T47D (cell line): ENCODE measurements around the gene TTC7B.
"Not testable (repeated sequence)": the region's sequence is repeated elsewhere in the genome, so short reads cannot be mapped to it uniquely, and the experiment has no call there.

Experiments used
- DNase-seq, 2 experiments: peaks; one replicate each; pipeline versions ENCODE4 v3.0.0 to v3.0.0-alpha.2; 2011 to 2012; ENCODE audit warnings: low read depth in 1 of 2, low spot score in 1 of 2
- JUND ChIP-seq: IDR thresholded peaks from 2 replicates; pipeline ENCODE4 v1.6.1; 2012; ENCODE audit warnings: low read depth
- in situ Hi-C: cut with HindIII; loops from 2 replicates; pipeline ENCODE4 v1.10.0; 2016; ENCODE audit warnings: low sequenced_read_pairs, low pct_unique_long_range_greater_than_20kb

The TTC7B gene, protein sequence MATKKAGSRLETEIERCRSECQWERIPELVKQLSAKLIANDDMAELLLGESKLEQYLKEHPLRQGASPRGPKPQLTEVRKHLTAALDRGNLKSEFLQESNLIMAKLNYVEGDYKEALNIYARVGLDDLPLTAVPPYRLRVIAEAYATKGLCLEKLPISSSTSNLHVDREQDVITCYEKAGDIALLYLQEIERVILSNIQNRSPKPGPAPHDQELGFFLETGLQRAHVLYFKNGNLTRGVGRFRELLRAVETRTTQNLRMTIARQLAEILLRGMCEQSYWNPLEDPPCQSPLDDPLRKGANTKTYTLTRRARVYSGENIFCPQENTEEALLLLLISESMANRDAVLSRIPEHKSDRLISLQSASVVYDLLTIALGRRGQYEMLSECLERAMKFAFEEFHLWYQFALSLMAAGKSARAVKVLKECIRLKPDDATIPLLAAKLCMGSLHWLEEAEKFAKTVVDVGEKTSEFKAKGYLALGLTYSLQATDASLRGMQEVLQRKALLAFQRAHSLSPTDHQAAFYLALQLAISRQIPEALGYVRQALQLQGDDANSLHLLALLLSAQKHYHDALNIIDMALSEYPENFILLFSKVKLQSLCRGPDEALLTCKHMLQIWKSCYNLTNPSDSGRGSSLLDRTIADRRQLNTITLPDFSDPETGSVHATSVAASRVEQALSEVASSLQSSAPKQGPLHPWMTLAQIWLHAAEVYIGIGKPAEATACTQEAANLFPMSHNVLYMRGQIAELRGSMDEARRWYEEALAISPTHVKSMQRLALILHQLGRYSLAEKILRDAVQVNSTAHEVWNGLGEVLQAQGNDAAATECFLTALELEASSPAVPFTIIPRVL

GRCh38 chr14:90815822-90816662, at the start of gene TTC7B:
TSS of gene TTC7B (minus strand) at chr14:90816430. CDS start at chr14:90816295, 135 bp downstream.
- DNase-seq, result peak; percentile 40 to 91
- in situ Hi-C loops, result no loop called here
- TF ChIP-seq JUND, result no peak

DNA sequence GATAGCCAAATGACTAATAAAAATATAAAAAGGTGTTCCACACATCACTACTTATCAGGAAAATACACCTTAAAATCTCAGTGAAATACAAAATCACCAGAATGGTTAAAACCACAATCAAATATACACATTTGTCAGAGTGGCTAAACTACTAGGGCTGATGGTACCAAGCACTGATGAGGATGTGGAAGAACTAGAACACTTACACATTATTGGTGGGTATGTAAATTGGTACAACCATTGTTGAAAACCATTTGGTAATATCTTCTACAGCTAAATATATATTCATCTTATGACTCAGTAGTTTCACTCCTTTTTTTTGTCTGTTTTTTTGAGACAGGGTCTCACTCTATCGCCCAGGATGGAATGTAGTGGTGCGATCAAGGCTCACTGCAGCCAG, 48.5 kb upstream of the TTC7B start:
- DNase-seq, result no peak
- in situ Hi-C loops, result no loop called here
- TF ChIP-seq JUND, result no peak

GRCh38 chr14:90858511-90858910, 42.3 kb upstream of the TTC7B start:
- TF ChIP-seq JUND, result no peak
- DNase-seq, result no peak
- in situ Hi-C loops, result no loop called here

DNA sequence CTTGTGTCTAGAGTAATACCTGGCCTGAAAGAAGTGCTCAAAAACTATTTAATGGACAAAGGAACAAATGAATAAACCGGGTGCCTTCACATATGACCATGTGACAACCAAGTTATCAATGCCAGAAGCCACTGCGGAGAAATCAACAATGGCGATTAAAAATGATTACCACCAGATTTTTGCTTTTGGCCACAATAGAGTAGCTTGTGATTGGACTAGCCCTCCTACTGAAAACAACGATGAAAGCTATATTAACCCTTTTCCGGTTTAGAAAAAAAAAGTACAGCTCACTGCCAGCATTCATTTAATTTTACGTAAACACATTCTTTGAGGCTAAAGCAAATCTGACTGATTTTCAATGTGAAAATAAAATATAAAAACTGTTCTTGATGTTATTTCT, 41.6 kb upstream of the TTC7B start:
- no peak for TF ChIP-seq JUND
- DNase-seq, result no peak
- in situ Hi-C loops, result no loop called here

- DNase-seq, in situ Hi-C loops: not testable (repeated sequence)
Observed at GRCh38 chr14:90856115-90856514, 39.9 kb upstream of the TTC7B start.

- no peak for TF ChIP-seq JUND
- DNase-seq, result no peak
- in situ Hi-C loops, result no loop called here
Observed at GRCh38 chr14:90853116-90853515, 36.9 kb upstream of the TTC7B start.

- DNase-seq, result no peak
- in situ Hi-C loops, result no loop called here
- TF ChIP-seq JUND, result no peak
Observed at GRCh38 chr14:90851327-90852036, 35.3 kb upstream of the TTC7B start.

- peak; percentile 60 to 77 for DNase-seq
- in situ Hi-C loops, result no loop called here
- peak; percentile 72; the same call in 1 of the 2 replicates for TF ChIP-seq JUND
Observed at GRCh38 chr14:90850487-90850886, 34.3 kb upstream of the TTC7B start.

DNA sequence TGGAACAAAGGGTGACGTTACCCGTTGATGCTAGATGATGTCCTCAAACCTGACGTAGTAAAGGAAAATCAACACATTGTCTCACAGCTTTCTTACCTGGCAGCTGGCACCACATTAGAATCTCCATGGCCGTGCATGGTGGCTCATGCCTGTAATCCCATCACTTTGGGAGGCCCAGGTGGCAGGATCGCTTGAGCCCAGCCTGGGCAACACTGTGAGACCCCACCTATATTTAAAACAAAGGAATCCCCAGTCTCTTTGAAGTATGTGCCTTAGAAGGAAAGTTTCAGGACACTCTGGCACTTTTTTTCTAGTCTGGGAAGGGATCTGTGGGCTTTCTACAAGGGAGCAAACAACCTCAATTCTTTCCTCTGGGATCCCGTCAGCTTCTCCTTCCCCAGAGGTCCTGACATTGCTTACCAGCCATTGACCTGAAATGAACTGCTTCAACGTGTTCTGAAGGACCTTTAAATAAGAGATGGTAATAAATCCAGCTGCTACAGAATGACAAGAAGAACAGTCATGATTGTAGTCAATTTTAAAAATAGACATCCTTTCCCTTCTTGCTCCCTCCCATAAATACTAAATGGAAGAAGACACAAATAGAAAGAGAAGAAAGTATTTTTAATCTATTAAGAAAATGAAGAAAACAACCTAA, 33.7 kb upstream of the TTC7B start:
- no peak for TF ChIP-seq JUND
- DNase-seq, result no peak
- in situ Hi-C loops, result no loop called here

DNA sequence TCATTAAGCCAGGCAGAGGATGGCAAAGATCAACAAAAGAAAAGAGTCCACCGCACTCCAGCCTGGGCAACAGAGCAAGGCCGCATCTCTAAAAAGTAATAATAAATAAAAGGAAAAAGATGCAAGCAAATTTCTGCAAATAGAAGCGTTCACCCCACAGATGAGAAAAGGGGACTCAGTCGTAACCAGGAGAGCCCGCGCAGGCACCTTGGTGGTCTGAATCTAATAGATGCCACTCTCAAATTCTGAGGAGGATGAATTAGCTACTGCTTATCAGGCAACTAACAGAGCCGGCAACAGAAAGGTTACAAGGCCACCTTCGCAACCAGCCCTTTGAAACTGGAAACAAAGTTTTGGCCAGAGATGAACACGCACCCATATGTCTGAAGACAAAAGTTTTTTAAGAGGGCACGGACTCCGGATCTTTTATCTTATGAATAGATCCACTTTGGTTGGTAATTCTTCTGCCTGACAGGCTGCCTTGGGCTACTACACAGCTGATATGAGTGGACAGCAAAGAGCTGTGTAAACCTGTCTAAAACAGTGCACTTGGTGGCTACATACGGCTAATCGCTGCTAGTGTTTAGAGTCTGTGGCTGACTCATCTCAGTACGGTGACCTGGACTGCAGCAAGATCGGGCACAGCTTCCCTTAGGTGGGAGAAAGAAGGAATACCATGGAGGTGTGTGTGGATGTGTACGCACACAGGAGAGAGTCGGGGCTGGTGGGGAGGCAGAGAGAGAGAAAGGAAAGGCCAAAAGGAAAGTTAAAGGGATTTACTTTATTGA, 32.9 kb upstream of the TTC7B start:
- in situ Hi-C loops, result no loop called here
- no peak for DNase-seq
- no peak for TF ChIP-seq JUND

GRCh38 chr14:90846511-90846910, 30.3 kb upstream of the TTC7B start:
- no peak for DNase-seq
- in situ Hi-C loops, result no loop called here
- no peak for TF ChIP-seq JUND
